HPDE6-E6E7 (cell line): ENCODE measurements around the gene AKR1E2.

Source experiments
- DNase-seq: peaks from one replicate; pipeline ENCODE4 v3.0.0; 2011; ENCODE audit warnings: missing footprints; ENCODE audit errors: extremely low spot score

AKR1E2 gene

GRCh38 chr10:4825868-4826791, at the start of gene AKR1E2:
Gene AKR1E2, plus strand, starts transcription at chr10:4826207. Its CDS starts 118 bp downstream, at chr10:4826325.
- peak; percentile 47 for DNase-seq

GRCh38 chr10:4776234-4776638, 49.8 kb upstream of the AKR1E2 start:
- DNase-seq, result no peak

GRCh38 chr10:4778761-4779160, 47.2 kb upstream of the AKR1E2 start:
- no peak for DNase-seq

GRCh38 chr10:4780091-4780490, 45.9 kb upstream of the AKR1E2 start:
- no peak for DNase-seq

GRCh38 chr10:4780782-4781181, 45.2 kb upstream of the AKR1E2 start:
- no peak for DNase-seq

GRCh38 chr10:4781955-4782354, 44.1 kb upstream of the AKR1E2 start:
- no peak for DNase-seq

- no peak for DNase-seq
These were observed 41.2 kb upstream of the AKR1E2 start for GRCh38 chr10:4784667-4785333.

GRCh38 chr10:4786043-4786839, 39.8 kb upstream of the AKR1E2 start:
- DNase-seq, result no peak

- DNase-seq, result no peak
These were observed 36.0 kb upstream of the AKR1E2 start for GRCh38 chr10:4790045-4790444.

- no peak for DNase-seq
These were observed 35.1 kb upstream of the AKR1E2 start for GRCh38 chr10:4790922-4791321.

GRCh38 chr10:4792381-4792780, 33.6 kb upstream of the AKR1E2 start:
- DNase-seq, result no peak

GRCh38 chr10:4801405-4801804, 24.6 kb upstream of the AKR1E2 start:
- no peak for DNase-seq

GRCh38 chr10:4802711-4803487, 23.1 kb upstream of the AKR1E2 start:
- DNase-seq, result no peak

- no peak for DNase-seq
These were observed 22.2 kb upstream of the AKR1E2 start for GRCh38 chr10:4803822-4804221.

- DNase-seq, result no peak
These were observed 21.5 kb upstream of the AKR1E2 start for GRCh38 chr10:4804465-4804864.

- DNase-seq, result no peak
These were observed 19.5 kb upstream of the AKR1E2 start for GRCh38 chr10:4806534-4806933.

- no peak for DNase-seq
These were observed 18.1 kb upstream of the AKR1E2 start for GRCh38 chr10:4807761-4808507.

GRCh38 chr10:4809156-4809555, 16.9 kb upstream of the AKR1E2 start:
- DNase-seq, result no peak

- DNase-seq, result no peak
These were observed 15.9 kb upstream of the AKR1E2 start for GRCh38 chr10:4810092-4810491.

GRCh38 chr10:4812046-4812445, 14.0 kb upstream of the AKR1E2 start:
- no peak for DNase-seq

- peak; percentile 53 for DNase-seq
These were observed 13.0 kb upstream of the AKR1E2 start for GRCh38 chr10:4813023-4813422.
